Measurements from ENCODE around the gene AREL1.

The AREL1 gene

GRCh38 chr14:74697543-74697942 lies 15.3 kb downstream of the AREL1 start:
- no peak for TF ChIP-seq YY1 (IDR thresholded peaks at IDR 0.05; ENCODE audit: low read depth)
- no peak for TF ChIP-seq FOXM1 (IDR thresholded peaks at IDR 0.05; ENCODE audit: borderline replicate concordance, low read depth)
- no peak for TF ChIP-seq TEAD4 (IDR thresholded peaks at IDR 0.05)
- no peak for TF ChIP-seq EP300 (IDR thresholded peaks at IDR 0.05; ENCODE audit: borderline replicate concordance)
- TF ChIP-seq RAD21 (IDR thresholded peaks at IDR 0.05; ENCODE audit: low read depth) = no peak
- TF ChIP-seq TCF12 (IDR thresholded peaks at IDR 0.05; ENCODE audit: low read depth) = no peak
- no peak for TF ChIP-seq MAX (IDR thresholded peaks at IDR 0.05)
- no peak for TF ChIP-seq REST (IDR thresholded peaks at IDR 0.05; ENCODE audit: low read depth)
- no peak for TF ChIP-seq ZBTB7A (IDR thresholded peaks at IDR 0.05; ENCODE audit: low read depth)
- no peak for TF ChIP-seq CREB1 (IDR thresholded peaks at IDR 0.05; ENCODE audit: low read depth)
- no peak for TF ChIP-seq TAF1 (IDR thresholded peaks at IDR 0.05; ENCODE audit: low read depth)
- no peak for TF ChIP-seq CEBPB (IDR thresholded peaks at IDR 0.05)
- no peak for TF ChIP-seq USF1 (IDR thresholded peaks at IDR 0.05)
- TF ChIP-seq NFIC (IDR thresholded peaks at IDR 0.05) = no peak
- TF ChIP-seq EGR1 (IDR thresholded peaks at IDR 0.05) = no peak

GRCh38 chr14:74697011-74697410 lies 15.9 kb downstream of the AREL1 start:
- TF ChIP-seq NFIC (IDR thresholded peaks at IDR 0.05) (no peak), RAD21 (IDR thresholded peaks at IDR 0.05; ENCODE audit: low read depth) (no peak), USF1 (IDR thresholded peaks at IDR 0.05) (no peak), CREB1 (IDR thresholded peaks at IDR 0.05; ENCODE audit: low read depth) (no peak), TEAD4 (IDR thresholded peaks at IDR 0.05) (no peak), YY1 (IDR thresholded peaks at IDR 0.05; ENCODE audit: low read depth) (no peak), MAX (IDR thresholded peaks at IDR 0.05) (no peak), EP300 (IDR thresholded peaks at IDR 0.05; ENCODE audit: borderline replicate concordance) (no peak), REST (IDR thresholded peaks at IDR 0.05; ENCODE audit: low read depth) (no peak), TAF1 (IDR thresholded peaks at IDR 0.05; ENCODE audit: low read depth) (no peak)

- no peak for TF ChIP-seq USF1 (IDR thresholded peaks at IDR 0.05)
- no peak for TF ChIP-seq EGR1 (IDR thresholded peaks at IDR 0.05)
- TF ChIP-seq EP300 (IDR thresholded peaks at IDR 0.05; ENCODE audit: borderline replicate concordance) = no peak
- no peak for TF ChIP-seq CREB1 (IDR thresholded peaks at IDR 0.05; ENCODE audit: low read depth)
- TF ChIP-seq TAF1 (IDR thresholded peaks at IDR 0.05; ENCODE audit: low read depth) = no peak
- no peak for TF ChIP-seq RAD21 (IDR thresholded peaks at IDR 0.05; ENCODE audit: low read depth)
- no peak for TF ChIP-seq FOXM1 (IDR thresholded peaks at IDR 0.05; ENCODE audit: borderline replicate concordance, low read depth)
- no peak for TF ChIP-seq ZBTB7A (IDR thresholded peaks at IDR 0.05; ENCODE audit: low read depth)
- TF ChIP-seq TCF12 (IDR thresholded peaks at IDR 0.05; ENCODE audit: low read depth) = no peak
- no peak for TF ChIP-seq YY1 (IDR thresholded peaks at IDR 0.05; ENCODE audit: low read depth)
- no peak for TF ChIP-seq NFIC (IDR thresholded peaks at IDR 0.05)
These were observed 17.5 kb downstream of the AREL1 start for GRCh38 chr14:74695406-74695805.

GRCh38 chr14:74693191-74693590 lies 19.7 kb downstream of the AREL1 start:
- TF ChIP-seq FOXM1 (IDR thresholded peaks at IDR 0.05; ENCODE audit: borderline replicate concordance, low read depth) (no peak), YY1 (IDR thresholded peaks at IDR 0.05; ENCODE audit: low read depth) (no peak)

GRCh38 chr14:74691456-74691855 lies 21.4 kb downstream of the AREL1 start:
- TF ChIP-seq FOXM1 (IDR thresholded peaks at IDR 0.05; ENCODE audit: borderline replicate concordance, low read depth) (no peak), MAX (IDR thresholded peaks at IDR 0.05) (no peak), TAF1 (IDR thresholded peaks at IDR 0.05; ENCODE audit: low read depth) (no peak)
